ENCODE measurements around the gene PABPN1L. TPM values are rescaled to one million over a fixed set of nuclear protein-coding genes. Genes with fewer than 3 reads are reported as not detected.

The PABPN1L gene
- total RNA-seq, 1 experiment from 2014 or later: not detected

GRCh38 chr16:88839745-88840599 lies 26.5 kb downstream of the PABPN1L start:
- H3K9me3 ChIP-seq (ENCODE audit: control insufficient read depth, low read depth, low read length): no peaks in the 10 kb centered on the region
- no peak for TF ChIP-seq CTCF (conservative IDR thresholded peaks at IDR 0.05)
- H3K27me3 ChIP-seq (ENCODE audit: insufficient read depth, low read length): no peaks in the 10 kb centered on the region
- Mint-ChIP-seq H3K9me3 (no peaks in the 10 kb centered on the region), H3K4me3 (no peak overlapping the region; a peak in 1 of 5 replicates), H3K36me3 (ENCODE audit: insufficient read depth in 1 of 3, low read depth in 3 of 3) (peaks cover 4 to 15% (median 13%) of the 10 kb centered on the region in 3 experiments; a peak in 6 of 7 replicates), H3K27ac (no peak overlapping the region), H3K4me1 (no peaks in the 10 kb centered on the region), H3K27me3 (ENCODE audit: low read depth) (no peaks in the 10 kb centered on the region)
- no peak for DNase-seq
- no peak overlapping the region for H3K4me2 ChIP-seq (ENCODE audit: insufficient read depth, insufficient read length, low read length)
- no peak overlapping the region for H3K56ac ChIP-seq (ENCODE audit: insufficient read length, low read depth, low read length)
- no peaks in the 10 kb centered on the region for H3K79me1 ChIP-seq (ENCODE audit: insufficient read depth, low read depth, low read length, poor library complexity, severe bottlenecking)
- no peak overlapping the region for H3K18ac ChIP-seq (ENCODE audit: insufficient read length, low read depth, low read length)
- H2BK20ac ChIP-seq (ENCODE audit: low read depth, low read length, poor library complexity, severe bottlenecking): no peak overlapping the region
- no peak overlapping the region for H3K23ac ChIP-seq (ENCODE audit: insufficient read length, low read depth, low read length)
- H2AK5ac ChIP-seq (ENCODE audit: insufficient read length, low read length): no peak overlapping the region
- no peak overlapping the region for H2BK5ac ChIP-seq (ENCODE audit: insufficient read length, low read length)
- no peak overlapping the region for H4K91ac ChIP-seq (ENCODE audit: insufficient read length, low read depth, low read length)
- H3K14ac ChIP-seq (ENCODE audit: insufficient read depth, low read length): no peak overlapping the region
- H2AFZ ChIP-seq (ENCODE audit: low read length): no peak overlapping the region
- no peak overlapping the region for H3K4ac ChIP-seq (ENCODE audit: low read depth, low read length)
- no peak overlapping the region for H3K27ac ChIP-seq (ENCODE audit: insufficient read length, low read depth, low read length)
- H4K5ac ChIP-seq (ENCODE audit: insufficient read length, low read depth, low read length): no peak overlapping the region
- no peaks in the 10 kb centered on the region for H4K20me1 ChIP-seq (ENCODE audit: control insufficient read depth, insufficient read depth, insufficient read length)
- no peak overlapping the region for H3T11ph ChIP-seq (ENCODE audit: low read length)
- no peaks in the 10 kb centered on the region for H3K4me1 ChIP-seq (ENCODE audit: insufficient read depth, low read length)
- WGBS (ENCODE audit: extremely low coverage, insufficient read length, low lambda C conversion rate): no CpG with 5 or more reads among the region's 24 CpGs
- no peak overlapping the region for H3K9ac ChIP-seq (ENCODE audit: extremely low read depth, insufficient read length, low read length)
- H3K79me2 ChIP-seq (ENCODE audit: insufficient read depth, low read length): no peaks in the 10 kb centered on the region
- H4K8ac ChIP-seq (replicated peaks; ENCODE audit: insufficient read length, low read depth, low read length): no peak overlapping the region
- no peak overlapping the region for H2BK120ac ChIP-seq (ENCODE audit: low read depth, low read length, poor library complexity, severe bottlenecking)
- no peak overlapping the region for H2BK12ac ChIP-seq (ENCODE audit: insufficient read length, low read depth, low read length)
- H2BK15ac ChIP-seq (ENCODE audit: low read depth, low read length): no peak overlapping the region
- no peaks in the 10 kb centered on the region for H3K23me2 ChIP-seq (ENCODE audit: insufficient read length, low read depth, low read length, poor library complexity, severe bottlenecking)
